K562 treated with DMSO at 1 percent for 4 hours (cell line): ENCODE data around the gene PLIN5. TPM values are rescaled to one million over a fixed set of nuclear protein-coding genes. Genes with fewer than 3 reads are reported as not detected.

ENCODE experiments used
- total RNA-seq: library from RNA; unstranded; fragments of 300-600 nt; gene quantifications from 2 replicates; pipeline ENCODE4 v1.2.3, GENCODE V29; 2022; ENCODE audit not compliant: insufficient read depth

PLIN5 gene, protein sequence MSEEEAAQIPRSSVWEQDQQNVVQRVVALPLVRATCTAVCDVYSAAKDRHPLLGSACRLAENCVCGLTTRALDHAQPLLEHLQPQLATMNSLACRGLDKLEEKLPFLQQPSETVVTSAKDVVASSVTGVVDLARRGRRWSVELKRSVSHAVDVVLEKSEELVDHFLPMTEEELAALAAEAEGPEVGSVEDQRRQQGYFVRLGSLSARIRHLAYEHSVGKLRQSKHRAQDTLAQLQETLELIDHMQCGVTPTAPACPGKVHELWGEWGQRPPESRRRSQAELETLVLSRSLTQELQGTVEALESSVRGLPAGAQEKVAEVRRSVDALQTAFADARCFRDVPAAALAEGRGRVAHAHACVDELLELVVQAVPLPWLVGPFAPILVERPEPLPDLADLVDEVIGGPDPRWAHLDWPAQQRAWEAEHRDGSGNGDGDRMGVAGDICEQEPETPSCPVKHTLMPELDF
- 1.2 TPM in 1 of 2 replicates, not detected in the other for total RNA-seq

GRCh38 chr19:4534836-4535658 is at the start of gene PLIN5:
PLIN5 (minus strand) TSS chr19:4535224; CDS start chr19:4534074, 1,150 bp downstream.

DNA sequence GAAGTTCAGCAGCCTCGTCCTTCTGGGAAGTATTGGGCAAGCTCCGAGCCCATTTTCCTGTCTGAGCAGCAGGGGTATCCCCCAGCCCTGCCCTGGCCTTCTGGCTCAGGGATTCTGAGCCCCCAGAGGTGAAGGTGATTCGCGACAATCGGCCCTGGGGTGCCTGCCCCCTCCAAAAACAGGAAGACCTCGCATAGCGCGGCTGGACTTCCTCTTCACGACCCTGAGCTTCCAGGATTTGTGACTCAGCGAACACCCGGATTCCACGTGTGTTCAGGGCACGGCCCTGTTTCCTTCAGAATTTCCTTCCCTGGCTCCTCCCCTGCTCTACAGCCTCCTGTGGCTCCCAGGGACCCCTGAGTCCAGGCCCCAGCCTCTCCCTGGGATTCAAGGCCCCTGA is 24.5 kb upstream of the PLIN5 start, which contains the start of gene SEMA6B:
Gene SEMA6B, minus strand, starts transcription at position 116 of the 400 bp plus-strand sequence. CDS start 1,227 bp downstream, outside the sequence.

GRCh38 chr19:4539693-4540581 is 4.9 kb upstream of the PLIN5 start, which contains the start of gene LRG1:
LRG1 (minus strand) TSS chr19:4540036; CDS start chr19:4540013, 23 bp downstream.

DNA sequence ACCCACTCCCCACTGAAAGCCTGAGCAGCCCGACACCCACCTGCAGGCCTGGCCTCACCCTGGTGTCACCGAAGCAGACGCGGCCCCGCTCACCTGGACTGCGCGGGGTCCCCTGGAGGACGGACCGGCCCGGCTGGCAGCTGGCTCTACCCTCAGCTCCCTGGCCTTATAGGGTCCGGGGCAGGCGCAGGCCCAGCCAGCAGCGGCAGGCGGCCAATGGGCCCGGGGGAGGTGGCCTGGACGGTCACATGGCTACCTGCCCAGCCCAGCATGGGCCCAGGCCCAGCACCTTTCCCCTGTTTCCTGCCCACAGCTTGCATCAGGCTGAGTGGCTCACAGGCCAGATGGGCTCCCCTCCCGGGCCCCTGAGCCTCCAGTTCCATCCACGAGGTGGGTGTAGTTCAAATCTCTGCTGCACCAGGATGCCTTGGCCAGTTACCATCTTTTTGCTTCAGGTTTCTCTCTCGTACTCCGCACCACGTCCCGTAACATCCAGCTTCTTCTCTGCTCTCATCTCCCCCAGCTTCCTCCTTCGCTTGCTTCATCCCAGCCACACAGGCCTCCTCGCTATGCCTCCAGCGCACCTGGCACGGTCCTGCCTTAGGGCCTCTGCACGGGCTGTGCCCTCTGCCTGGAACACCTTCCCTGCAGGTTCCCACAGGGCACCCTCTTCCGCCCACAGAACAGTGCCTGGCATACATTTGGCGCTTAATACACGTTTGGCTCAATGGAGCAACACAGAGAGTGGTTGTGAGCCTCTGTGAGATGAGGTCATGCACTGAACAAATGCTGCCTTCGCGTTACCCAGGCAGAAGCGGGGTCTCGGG is 16.5 kb downstream of the PLIN5 start, which contains the start of gene PLIN4:
Gene PLIN4, minus strand, starts transcription at position 142 of the 827 bp plus-strand sequence. CDS start 214 bp downstream, outside the sequence.

Other genes with a start within 250 kb of the PLIN5 start
- not detected in 2 replicates for gene TMIGD2, start 232.8 kb downstream of the PLIN5 start, total RNA-seq
- 0.74 and 0.93 TPM in 2 replicates for gene FSD1, start 230.6 kb downstream of the PLIN5 start, total RNA-seq
- 0.70 and 0.85 TPM in 2 replicates for gene STAP2, start 196.4 kb downstream of the PLIN5 start, total RNA-seq
- gene MPND, start 191.7 kb downstream of the PLIN5 start, total RNA-seq = 12.9 and 15.1 TPM in 2 replicates
- 77.3 and 84.6 TPM in 2 replicates for gene SH3GL1, start 134.7 kb downstream of the PLIN5 start, total RNA-seq
- 58.3 and 66.5 TPM in 2 replicates for gene CHAF1A, start 132.6 kb downstream of the PLIN5 start, total RNA-seq
- gene UBXN6, start 77.4 kb downstream of the PLIN5 start, total RNA-seq = 120 and 153 TPM in 2 replicates
- 38.3 and 46.6 TPM in 2 replicates for gene HDGFL2, start 62.9 kb downstream of the PLIN5 start, total RNA-seq
- 0.22 and 0.23 TPM in 2 replicates for gene PLIN4, start 16.7 kb downstream of the PLIN5 start, total RNA-seq
- 15.1 and 16.1 TPM in 2 replicates for gene LRG1, start 4.8 kb upstream of the PLIN5 start, total RNA-seq
- 2.4 and 3.2 TPM in 2 replicates for gene SEMA6B, start 24.5 kb upstream of the PLIN5 start, total RNA-seq
- 8.1 and 10.6 TPM in 2 replicates for gene TNFAIP8L1, start 104.3 kb upstream of the PLIN5 start, total RNA-seq
- 316 and 369 TPM in 2 replicates for gene MYDGF, start 135.1 kb upstream of the PLIN5 start, total RNA-seq
- gene DPP9, start 188.6 kb upstream of the PLIN5 start, total RNA-seq = 38.4 and 48.9 TPM in 2 replicates